ENCODE results near the gene DALRD3.

DNA sequence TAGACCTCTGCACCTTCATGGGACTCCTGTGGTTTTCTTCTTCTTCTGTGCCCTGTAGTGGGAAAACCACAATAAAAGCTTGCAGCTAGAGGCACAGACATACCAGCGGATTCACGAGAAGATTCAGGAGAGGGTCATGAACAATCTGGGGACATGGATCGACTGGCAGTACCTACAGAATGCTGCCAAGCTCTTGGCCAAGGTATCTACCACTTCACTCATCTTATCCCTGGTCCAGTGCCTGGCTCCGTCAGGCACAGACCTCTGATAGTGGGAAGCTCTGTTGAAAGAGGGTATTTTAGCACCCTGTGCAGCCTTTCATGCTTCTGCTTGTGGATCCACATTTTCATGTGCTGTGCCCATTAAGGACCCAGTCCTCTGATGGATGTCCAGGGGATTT, 38.1 kb downstream of the DALRD3 start:
- TF ChIP-seq, protein P1, sequence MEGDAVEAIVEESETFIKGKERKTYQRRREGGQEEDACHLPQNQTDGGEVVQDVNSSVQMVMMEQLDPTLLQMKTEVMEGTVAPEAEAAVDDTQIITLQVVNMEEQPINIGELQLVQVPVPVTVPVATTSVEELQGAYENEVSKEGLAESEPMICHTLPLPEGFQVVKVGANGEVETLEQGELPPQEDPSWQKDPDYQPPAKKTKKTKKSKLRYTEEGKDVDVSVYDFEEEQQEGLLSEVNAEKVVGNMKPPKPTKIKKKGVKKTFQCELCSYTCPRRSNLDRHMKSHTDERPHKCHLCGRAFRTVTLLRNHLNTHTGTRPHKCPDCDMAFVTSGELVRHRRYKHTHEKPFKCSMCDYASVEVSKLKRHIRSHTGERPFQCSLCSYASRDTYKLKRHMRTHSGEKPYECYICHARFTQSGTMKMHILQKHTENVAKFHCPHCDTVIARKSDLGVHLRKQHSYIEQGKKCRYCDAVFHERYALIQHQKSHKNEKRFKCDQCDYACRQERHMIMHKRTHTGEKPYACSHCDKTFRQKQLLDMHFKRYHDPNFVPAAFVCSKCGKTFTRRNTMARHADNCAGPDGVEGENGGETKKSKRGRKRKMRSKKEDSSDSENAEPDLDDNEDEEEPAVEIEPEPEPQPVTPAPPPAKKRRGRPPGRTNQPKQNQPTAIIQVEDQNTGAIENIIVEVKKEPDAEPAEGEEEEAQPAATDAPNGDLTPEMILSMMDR (IDR thresholded peaks at IDR 0.05; ENCODE audit: insufficient read depth, low read depth, low read length), result no peak
- TF ChIP-seq EZH2 (IDR thresholded peaks at IDR 0.05; ENCODE audit: insufficient read depth, low read length), result no peak

Measured in astrocyte (in vitro differentiated cells and primary cell).